Liver (tissue), 3 donors: Measurements from ENCODE around the gene AP5Z1.

Experiments
- RAD21 ChIP-seq, 2 donors: IDR thresholded peaks; 2 replicates each; pipeline ENCODE4 v1.6.1; 2016; ENCODE audit warnings: antibody characterized with exemption in 2 of 2, mild to moderate bottlenecking in 2 of 2
- SP1 ChIP-seq: IDR thresholded peaks from 2 replicates; pipeline ENCODE4 v1.6.1; 2018; ENCODE audit warnings: antibody characterized with exemption, mild to moderate bottlenecking
- TF ChIP-seq, protein P1 (sequence below): fragments of 150-350 bp; IDR thresholded peaks from 2 replicates; pipeline ENCODE4 v1.5.1; 2017; ENCODE audit warnings: improper control_type of control experiment, low read depth, low read length; ENCODE audit not compliant: missing input control
- TF ChIP-seq, protein P2 (sequence below): IDR thresholded peaks from 2 replicates; pipeline ENCODE4 v1.6.1; 2016; ENCODE audit warnings: antibody characterized with exemption, mild to moderate bottlenecking
- donor health status: healthy.
- donor health status: healthy.

DNA sequence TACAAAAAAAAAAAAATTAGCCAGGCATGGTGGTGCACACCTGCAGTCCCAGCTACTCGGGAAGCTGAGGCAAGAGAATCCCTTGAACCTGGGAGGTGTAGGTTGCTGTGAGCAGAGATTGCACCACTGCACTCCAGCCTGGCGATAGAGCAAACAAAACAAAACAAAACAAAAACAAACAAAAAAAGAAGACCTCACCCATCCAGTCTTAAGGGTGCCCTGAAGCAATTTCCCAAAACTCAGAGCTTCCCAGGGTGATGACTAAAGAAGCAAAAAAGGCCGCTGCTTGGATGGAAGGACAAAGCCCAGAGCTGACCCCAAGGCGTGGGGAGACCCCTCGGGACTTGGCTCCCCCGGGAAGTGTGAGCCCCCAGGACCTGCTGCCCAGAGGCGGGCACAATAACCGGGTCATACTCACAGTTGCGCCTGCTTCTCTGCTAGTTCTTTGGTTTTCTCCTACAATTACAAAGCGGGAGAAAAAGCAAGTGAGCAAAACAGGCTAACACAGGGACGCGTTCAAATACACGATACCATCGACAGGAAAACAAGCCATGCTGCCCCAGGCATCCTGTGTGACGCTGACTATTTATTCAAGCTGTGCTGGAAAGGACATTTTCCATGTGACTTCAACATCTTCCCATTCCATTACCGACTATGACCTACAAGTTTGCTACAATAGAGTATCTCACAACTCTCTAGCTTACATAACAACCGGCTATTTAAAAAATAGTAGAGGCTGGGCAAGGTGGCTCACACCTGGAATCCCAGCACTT, 56.5 kb downstream of the AP5Z1 start:
- TF ChIP-seq, protein P1, sequence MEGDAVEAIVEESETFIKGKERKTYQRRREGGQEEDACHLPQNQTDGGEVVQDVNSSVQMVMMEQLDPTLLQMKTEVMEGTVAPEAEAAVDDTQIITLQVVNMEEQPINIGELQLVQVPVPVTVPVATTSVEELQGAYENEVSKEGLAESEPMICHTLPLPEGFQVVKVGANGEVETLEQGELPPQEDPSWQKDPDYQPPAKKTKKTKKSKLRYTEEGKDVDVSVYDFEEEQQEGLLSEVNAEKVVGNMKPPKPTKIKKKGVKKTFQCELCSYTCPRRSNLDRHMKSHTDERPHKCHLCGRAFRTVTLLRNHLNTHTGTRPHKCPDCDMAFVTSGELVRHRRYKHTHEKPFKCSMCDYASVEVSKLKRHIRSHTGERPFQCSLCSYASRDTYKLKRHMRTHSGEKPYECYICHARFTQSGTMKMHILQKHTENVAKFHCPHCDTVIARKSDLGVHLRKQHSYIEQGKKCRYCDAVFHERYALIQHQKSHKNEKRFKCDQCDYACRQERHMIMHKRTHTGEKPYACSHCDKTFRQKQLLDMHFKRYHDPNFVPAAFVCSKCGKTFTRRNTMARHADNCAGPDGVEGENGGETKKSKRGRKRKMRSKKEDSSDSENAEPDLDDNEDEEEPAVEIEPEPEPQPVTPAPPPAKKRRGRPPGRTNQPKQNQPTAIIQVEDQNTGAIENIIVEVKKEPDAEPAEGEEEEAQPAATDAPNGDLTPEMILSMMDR: no peak
- TF ChIP-seq, protein P2, sequence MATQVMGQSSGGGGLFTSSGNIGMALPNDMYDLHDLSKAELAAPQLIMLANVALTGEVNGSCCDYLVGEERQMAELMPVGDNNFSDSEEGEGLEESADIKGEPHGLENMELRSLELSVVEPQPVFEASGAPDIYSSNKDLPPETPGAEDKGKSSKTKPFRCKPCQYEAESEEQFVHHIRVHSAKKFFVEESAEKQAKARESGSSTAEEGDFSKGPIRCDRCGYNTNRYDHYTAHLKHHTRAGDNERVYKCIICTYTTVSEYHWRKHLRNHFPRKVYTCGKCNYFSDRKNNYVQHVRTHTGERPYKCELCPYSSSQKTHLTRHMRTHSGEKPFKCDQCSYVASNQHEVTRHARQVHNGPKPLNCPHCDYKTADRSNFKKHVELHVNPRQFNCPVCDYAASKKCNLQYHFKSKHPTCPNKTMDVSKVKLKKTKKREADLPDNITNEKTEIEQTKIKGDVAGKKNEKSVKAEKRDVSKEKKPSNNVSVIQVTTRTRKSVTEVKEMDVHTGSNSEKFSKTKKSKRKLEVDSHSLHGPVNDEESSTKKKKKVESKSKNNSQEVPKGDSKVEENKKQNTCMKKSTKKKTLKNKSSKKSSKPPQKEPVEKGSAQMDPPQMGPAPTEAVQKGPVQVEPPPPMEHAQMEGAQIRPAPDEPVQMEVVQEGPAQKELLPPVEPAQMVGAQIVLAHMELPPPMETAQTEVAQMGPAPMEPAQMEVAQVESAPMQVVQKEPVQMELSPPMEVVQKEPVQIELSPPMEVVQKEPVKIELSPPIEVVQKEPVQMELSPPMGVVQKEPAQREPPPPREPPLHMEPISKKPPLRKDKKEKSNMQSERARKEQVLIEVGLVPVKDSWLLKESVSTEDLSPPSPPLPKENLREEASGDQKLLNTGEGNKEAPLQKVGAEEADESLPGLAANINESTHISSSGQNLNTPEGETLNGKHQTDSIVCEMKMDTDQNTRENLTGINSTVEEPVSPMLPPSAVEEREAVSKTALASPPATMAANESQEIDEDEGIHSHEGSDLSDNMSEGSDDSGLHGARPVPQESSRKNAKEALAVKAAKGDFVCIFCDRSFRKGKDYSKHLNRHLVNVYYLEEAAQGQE: no peak
- TF ChIP-seq RAD21 (IDR thresholded peaks at IDR 0.05): no peak
- no peak for TF ChIP-seq SP1
